Activated naive CD8-positive, alpha-beta T cell treated with anti-CD3 and anti-CD28 coated beads, Interleukin-2, amount 10 ng/mL, durations not matched to agents 7 days and 5 days (primary cell): ENCODE measurements around the gene RGS7. TPM values are rescaled to one million over a fixed set of nuclear protein-coding genes. Genes with fewer than 3 reads are reported as not detected.
"Not testable (repeated sequence)": the region's sequence is repeated elsewhere in the genome, so short reads cannot be mapped to it uniquely, and the experiment has no call there.

Experiments used
- ATAC-seq: fragments of 150-1000 bp; cut with Tn5 transposase; one replicate; pipeline ENCODE4 v1.10.0; 2021; ENCODE audit warnings: low read depth, moderate library complexity
- POLR2A ChIA-PET: fragments of 350-600 bp; sonication (Branson Sonifier 250); formaldehyde crosslinking; loops from one replicate; lab custom pipeline; 2021; ENCODE audit warnings: antibody characterized with exemption; lab: Charles Lee
- DNase-seq: peaks from one replicate; pipeline ENCODE4 v3.0.0; 2021
- H3K27ac Mint-ChIP-seq: one replicate; pipeline ENCODE4 v1.8.0; 2022; ENCODE audit warnings: mild to moderate bottlenecking, mixed read lengths
- H3K27me3 Mint-ChIP-seq: one replicate; pipeline ENCODE4 v1.8.0; 2022; ENCODE audit warnings: mild to moderate bottlenecking, moderate library complexity, mixed read lengths
- H3K36me3 Mint-ChIP-seq: one replicate; pipeline ENCODE4 v1.8.0; 2021; ENCODE audit warnings: mild to moderate bottlenecking, mixed read lengths
- H3K4me1 Mint-ChIP-seq: one replicate; pipeline ENCODE4 v1.8.0; 2021; ENCODE audit warnings: mixed read lengths
- H3K4me3 Mint-ChIP-seq: one replicate; pipeline ENCODE4 v1.8.0; 2022; ENCODE audit warnings: mild to moderate bottlenecking, moderate library complexity, mixed read lengths
- H3K9me3 Mint-ChIP-seq: one replicate; pipeline ENCODE4 v1.8.0; 2021; ENCODE audit warnings: mixed read lengths
- microRNA-seq: library from miRNA; unstranded; fragments of <30 nt; microRNA quantifications from one replicate; pipeline ENCODE4 v1.2.0, GENCODE V29; 2022
- total RNA-seq, 2 experiments: library from RNA; stranded (reverse); gene quantifications; one replicate each; pipeline ENCODE4 v1.2.3, GENCODE V29; 2021

RGS7 gene
- total RNA-seq, 2 experiments from 2014 or later = not detected

DNA sequence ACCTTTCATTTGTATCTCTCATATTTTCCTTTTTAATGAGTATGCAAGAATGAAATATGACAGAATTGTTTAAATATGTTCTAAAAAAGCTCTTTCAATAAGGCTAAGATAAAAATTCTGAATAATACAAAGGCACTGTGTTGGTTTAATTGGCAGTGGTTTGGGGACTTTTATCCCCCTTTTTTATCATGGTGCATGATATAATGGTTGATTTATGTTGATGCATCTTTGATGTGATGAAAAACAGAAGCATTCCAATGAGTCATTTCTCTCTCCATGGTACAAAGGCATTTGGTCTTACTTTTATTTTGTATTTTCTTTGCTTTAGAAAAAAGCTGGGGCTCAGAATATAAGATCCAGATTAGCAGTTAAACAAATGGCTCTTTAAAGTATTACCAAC, 617.9 kb downstream of the RGS7 start:
- H3K27me3 Mint-ChIP-seq = no peaks in the 10 kb centered on the region
- H3K27ac Mint-ChIP-seq = no peak overlapping the region
- no peak for ATAC-seq
- H3K36me3 Mint-ChIP-seq = no peaks in the 10 kb centered on the region
- DNase-seq = no peak
- POLR2A ChIA-PET = no interaction called here
- no peak overlapping the region for H3K4me3 Mint-ChIP-seq
- H3K4me1 Mint-ChIP-seq = no peaks in the 10 kb centered on the region
- H3K9me3 Mint-ChIP-seq = no peaks in the 10 kb centered on the region

DNA sequence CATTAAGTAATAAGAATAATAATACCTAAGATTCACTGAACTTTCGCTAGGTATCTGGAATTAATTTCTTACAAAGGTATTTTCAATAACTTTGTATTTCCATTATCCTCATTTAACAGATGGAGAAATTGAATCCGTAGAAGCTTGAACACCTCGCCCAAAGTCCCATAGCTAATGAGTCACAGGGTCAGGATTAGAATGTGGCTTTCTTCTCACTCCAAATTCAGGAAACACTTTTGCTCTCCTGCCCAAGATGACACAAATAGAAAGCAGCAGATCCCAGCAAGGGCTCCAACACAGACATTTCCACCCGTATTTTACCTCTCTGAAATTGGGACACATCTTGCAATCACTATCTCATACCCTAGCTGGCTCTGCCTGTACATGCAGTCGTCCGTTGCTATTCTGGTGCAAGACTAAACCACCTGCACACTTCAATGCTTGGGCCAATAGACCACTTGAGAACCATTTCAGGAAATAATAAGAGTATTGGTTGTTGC, 619.2 kb downstream of the RGS7 start:
- H3K9me3 Mint-ChIP-seq = no peaks in the 10 kb centered on the region
- H3K4me3 Mint-ChIP-seq = no peak overlapping the region
- ATAC-seq (no peak), DNase-seq (no peak)
- POLR2A ChIA-PET = no interaction called here
- H3K36me3 Mint-ChIP-seq = no peaks in the 10 kb centered on the region
- H3K4me1 Mint-ChIP-seq = no peaks in the 10 kb centered on the region
- H3K27me3 Mint-ChIP-seq = no peaks in the 10 kb centered on the region
- H3K27ac Mint-ChIP-seq = no peak overlapping the region

DNA sequence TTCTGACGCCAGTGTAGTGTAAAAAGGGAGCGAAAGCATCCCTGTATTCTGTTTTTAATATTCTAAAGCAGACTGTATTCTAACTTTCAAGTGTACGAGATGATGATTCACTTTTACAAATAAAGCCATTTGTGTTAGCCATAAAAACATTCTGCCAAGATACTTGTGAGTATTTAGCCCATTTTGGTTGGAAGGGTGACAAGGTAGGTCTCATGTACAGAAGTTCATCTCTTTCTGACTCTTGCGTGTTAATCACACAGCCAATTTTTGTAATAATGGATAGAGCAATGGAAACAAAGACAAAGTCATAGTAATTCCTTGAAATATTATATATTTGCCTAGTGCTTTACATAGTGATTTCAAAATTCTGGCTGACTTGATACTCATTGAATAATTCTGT, 619.7 kb downstream of the RGS7 start:
- no peak overlapping the region for H3K27ac Mint-ChIP-seq
- H3K27me3 Mint-ChIP-seq = no peaks in the 10 kb centered on the region
- no peaks in the 10 kb centered on the region for H3K9me3 Mint-ChIP-seq
- no peak overlapping the region for H3K4me3 Mint-ChIP-seq
- H3K4me1 Mint-ChIP-seq = no peaks in the 10 kb centered on the region
- no peak for ATAC-seq
- H3K36me3 Mint-ChIP-seq = no peaks in the 10 kb centered on the region
- POLR2A ChIA-PET = no interaction called here
- no peak for DNase-seq

- POLR2A ChIA-PET, H3K27ac Mint-ChIP-seq: not testable (repeated sequence)
These were observed 622.3 kb downstream of the RGS7 start for GRCh38 chr1:240734705-240735104.

DNA sequence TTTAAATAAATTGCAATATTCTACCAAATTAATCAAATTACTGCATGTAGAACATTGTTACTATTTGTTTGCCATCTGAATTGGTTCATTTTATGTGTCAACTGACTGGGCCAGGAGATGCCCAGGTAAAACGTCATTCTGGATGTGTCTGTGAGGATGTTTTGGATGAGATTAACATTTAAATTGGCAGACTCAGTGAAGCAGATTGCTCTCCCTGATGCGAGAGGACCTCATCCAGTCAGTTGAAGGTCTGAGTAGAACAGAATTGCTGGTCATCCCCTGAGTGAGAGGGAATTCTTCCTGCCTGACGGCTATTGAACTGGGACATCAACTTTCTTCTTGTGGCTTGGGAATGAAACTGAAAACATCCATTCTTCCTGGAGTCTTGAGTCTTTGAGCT, 623.0 kb downstream of the RGS7 start:
- DNase-seq = no peak
- H3K4me1 Mint-ChIP-seq = no peaks in the 10 kb centered on the region
- ATAC-seq = no peak
- no peaks in the 10 kb centered on the region for H3K9me3 Mint-ChIP-seq
- H3K4me3 Mint-ChIP-seq = no peak overlapping the region
- no peaks in the 10 kb centered on the region for H3K27me3 Mint-ChIP-seq
- no peaks in the 10 kb centered on the region for H3K36me3 Mint-ChIP-seq
- POLR2A ChIA-PET = no interaction called here
- H3K27ac Mint-ChIP-seq = no peak overlapping the region

More at GRCh38 chr1:240734705-240735104, 622.3 kb downstream of the RGS7 start:
- H3K4me3 Mint-ChIP-seq, DNase-seq, ATAC-seq, H3K9me3 Mint-ChIP-seq, H3K36me3 Mint-ChIP-seq, H3K4me1 Mint-ChIP-seq, H3K27me3 Mint-ChIP-seq: not testable (repeated sequence)

DNA sequence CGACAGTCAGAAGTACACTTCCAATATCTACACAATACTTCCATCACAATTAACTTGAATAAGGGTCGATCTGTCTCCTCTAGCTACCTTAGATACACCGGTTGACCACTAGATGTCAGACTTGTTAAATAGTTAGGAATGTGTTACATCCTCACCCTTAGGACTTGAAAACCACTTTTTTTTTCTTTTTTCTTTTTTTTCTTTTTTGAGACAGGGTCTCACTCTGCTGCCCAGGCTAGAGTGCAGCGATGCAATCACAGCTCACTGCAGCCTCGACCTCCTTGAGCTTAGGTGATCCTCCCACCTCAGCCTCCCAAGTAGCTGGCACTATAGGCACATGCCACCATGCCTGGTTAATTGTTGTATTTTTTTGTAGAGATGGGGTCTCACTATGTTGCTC, 624.6 kb downstream of the RGS7 start:
- Mint-ChIP-seq H3K9me3 (no peaks in the 10 kb centered on the region), H3K4me1 (no peaks in the 10 kb centered on the region), H3K36me3 (no peaks in the 10 kb centered on the region), H3K4me3 (no peak overlapping the region), H3K27ac (no peak overlapping the region), H3K27me3 (no peaks in the 10 kb centered on the region)
- POLR2A ChIA-PET = no interaction called here
- ATAC-seq (no peak), DNase-seq (no peak)

Small RNA genes lying within 50 kb of the gene (microRNA-seq; reads per million reads assigned to microRNA genes)
- not detected for gene MIR3123

Other genes starting within 250 kb of the RGS7 start
- 10 to 100 TPM; 53.5 to 54.7 TPM for gene FH, start 162.6 kb upstream of the RGS7 start, total RNA-seq
- under 1 TPM in 1 of 2 experiments, not detected in 1; 0.25 TPM for gene KMO, start 175.2 kb upstream of the RGS7 start, total RNA-seq